HG02973 (cell line): ENCODE data around the gene C16orf78.

Experiments
- ATAC-seq: cut with Tn5 transposase; IDR thresholded peaks from one replicate; pipeline ENCODE4 v1.9.1; 2021; ENCODE audit warnings: moderate library complexity; ENCODE audit not compliant: unreplicated experiment

The C16orf78 gene

DNA sequence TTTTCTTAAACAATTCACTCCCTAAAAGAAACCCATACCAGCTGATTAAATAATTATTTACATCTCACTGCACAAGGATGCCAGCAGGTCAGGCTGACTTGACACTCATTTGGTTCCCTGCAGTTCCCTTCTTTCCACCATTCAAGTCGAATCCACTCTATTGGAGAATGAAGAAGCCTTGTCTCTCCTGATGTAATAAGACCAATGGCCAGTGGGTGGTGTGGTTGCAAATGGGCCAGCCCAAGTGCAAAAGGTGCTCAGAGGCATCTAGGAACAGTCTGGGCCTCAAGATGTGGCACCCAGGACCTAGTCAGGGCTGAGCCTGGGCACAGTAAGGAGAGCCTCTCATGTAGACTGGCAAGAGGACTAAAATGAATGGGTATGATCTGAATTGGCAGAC is 9.3 kb downstream of the C16orf78 start:
- ATAC-seq: no peak

DNA sequence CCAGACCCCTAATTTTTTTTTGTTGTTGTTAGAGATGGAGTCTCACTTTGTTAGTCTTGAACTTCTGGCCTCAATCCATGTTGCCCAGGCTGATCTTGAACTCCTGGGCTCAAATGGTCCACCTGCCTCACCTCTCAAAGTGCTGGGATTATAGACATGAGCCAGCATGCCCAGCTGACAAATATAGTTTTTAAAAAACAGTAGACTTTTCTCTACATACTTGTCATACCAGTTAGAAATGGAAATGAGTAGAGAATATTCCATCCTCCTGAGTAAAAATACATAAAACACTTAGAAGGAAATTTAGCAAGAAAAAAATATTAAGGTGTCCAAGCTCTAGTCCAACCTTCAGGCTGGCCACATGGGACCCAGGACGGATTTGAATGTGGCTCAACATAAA is 21.4 kb downstream of the C16orf78 start:
- no peak for ATAC-seq

DNA sequence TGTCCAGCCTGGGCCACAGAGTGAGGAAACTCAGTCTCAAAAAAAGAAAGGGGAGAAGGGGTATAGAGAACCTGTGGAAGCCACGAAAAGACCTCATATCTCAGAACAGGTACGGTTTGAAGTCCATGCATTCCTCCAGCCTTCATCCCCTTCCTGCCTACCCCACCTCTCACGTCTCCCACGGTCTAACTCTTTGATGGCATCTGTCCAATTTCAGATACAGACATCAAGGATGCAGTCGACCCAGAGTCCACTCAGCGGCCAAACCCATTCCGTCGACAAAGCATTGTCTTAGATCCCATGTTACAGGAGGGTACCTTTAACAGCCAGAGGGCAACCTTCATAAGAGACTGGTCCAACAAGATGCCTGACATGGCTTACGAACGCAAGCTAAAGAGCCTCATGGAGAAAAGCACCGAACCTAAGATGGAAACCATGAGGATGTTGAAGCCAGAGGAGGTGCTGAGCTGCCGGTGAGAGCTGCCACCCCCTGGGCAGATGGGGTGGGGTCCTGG is 22.7 kb downstream of the C16orf78 start:
- no peak for ATAC-seq

DNA sequence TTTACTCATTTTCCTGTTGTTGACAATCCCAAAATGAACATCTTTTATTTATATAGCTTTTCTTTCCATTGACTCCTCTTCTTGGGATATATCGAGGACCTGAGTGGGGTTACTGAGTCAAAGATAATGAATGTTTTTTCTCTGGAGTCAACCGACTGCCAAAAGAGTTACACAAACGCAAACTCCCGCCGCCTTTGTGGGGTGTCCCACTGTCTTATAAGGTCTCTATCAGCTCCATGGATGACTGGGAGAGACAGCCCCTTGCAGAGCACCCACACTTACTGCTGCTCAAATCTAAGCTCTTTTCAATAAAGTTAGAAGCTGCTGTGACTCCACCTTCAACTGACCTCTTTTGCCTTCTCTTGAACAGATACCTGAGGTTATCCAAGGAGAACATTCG is 25.2 kb downstream of the C16orf78 start:
- no peak for ATAC-seq

DNA sequence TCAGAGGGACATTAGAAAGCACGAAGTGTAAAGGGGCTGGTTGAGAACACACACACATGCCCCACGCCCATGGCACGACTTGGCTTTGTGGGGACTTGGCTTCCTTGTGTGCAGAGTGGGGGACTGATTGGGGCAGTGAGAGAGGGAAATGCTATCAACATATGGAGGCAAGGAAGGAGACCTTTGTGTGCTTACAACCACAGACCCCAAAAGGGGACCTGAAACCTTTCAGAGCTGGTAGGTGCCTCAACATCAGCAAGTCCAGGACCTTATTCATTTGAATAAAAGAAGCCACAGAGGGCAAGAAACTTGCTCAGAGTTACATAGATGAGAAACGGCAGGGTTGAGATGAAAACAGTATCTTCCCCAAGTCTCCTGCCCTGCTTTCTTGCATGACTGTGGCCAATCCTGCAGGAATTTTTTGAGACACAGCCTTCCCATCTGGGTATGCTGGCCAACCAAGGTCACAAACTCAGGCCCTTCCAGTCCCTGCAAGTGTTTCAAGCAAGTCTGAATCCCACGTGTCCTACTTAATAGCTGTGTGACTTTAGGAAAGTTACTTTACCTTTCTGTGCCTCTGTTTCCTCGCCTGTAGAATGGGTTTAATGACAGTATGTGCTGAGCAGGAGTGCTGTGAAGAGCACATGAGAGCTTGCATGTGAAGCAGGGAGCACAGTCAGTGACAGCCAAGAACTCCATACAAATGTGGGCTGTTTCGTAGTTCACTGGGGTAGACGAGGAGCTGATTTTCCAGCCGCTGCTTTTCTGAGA is 26.2 kb downstream of the C16orf78 start:
- ATAC-seq: peak; percentile 97

DNA sequence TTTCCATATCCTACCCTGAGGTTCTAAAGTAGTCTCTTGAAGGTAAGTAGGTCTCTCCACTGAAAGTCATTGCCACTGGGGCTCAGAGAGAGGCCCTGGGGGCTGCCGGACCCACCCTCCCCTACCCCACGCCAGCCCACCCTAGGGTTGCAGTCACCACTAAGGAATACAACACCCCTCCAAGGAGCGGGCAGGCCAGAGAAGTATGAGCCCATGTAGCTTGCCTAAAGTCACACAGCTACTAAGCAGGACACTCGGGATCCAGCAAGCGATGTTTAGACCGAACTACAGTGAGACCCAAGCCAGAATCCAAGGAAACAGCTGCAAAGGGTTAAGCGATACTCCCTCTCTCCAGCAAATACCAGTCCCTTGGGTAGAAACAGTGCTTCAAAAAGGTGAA is 27.0 kb downstream of the C16orf78 start:
- ATAC-seq: no peak

DNA sequence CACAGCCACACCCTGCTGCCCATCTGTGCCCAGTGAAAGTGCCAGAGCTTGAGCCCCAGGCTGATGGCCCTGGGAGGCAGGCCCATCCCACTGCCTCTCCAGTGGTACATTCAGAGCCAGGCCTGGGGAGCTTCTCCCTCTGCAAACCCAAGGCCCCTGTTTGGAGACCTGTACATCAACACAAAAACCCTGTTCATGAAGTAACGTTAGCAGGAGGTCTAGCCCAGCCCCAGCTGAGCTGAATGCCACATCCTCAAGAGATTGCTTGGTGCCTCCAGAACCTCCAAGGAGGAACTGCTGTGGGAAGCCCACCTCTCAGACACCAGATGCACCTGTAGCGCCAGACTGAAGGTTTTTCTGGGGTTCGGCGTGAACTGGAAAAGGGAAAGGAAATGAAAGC is 31.5 kb downstream of the C16orf78 start:
- ATAC-seq: no peak

DNA sequence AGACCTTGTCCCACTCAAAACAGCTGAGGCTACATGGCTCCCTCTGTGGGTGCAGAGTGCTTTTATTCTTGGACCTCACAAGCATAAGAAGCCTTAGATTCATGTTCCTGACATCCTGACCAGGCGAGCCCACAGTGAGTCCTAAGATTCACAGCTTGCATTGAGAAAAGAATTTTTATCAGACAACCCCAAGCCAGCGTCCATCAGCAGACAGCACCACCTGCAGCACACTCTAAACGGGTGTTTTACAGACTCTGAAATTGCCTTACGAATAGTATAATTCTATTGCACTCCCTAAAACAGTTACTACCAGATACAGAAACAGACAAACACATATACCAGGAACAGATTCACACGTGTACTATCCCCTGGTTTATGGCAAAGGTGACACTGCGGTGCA is 31.9 kb downstream of the C16orf78 start:
- ATAC-seq: no peak

DNA sequence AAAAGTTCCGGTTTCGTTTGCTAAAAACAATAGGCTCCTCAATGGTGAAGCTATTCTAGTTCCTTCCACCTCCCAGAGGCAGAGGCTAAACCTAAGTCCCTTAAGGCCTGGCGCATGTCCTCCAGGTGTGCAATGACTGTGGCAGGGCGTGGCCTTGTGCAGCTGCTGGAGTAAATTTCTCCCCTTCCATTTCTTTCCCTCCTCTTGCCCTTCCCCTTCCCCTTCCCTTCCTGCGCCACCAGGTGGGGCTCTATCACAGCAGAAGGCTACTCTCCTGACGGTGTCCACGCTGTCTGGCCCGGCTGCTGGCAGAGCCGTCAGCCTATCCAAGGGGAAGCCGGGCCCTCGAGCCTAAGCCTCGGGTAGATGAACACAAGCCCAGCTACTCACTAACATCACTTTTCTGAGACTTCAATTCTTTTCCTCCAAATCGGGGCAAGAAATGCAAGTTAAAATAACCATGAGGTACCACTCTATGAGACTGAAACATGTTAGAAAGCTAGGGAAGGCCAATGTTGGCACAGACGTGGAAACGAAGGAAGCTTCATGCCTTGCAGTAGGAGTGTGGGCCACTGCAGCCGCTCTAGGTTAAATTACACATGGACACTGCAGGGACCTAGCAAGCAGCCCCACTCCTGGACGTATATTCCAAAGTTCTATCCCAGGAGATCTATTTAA is 34.4 kb downstream of the C16orf78 start:
- ATAC-seq: peak; percentile 91

DNA sequence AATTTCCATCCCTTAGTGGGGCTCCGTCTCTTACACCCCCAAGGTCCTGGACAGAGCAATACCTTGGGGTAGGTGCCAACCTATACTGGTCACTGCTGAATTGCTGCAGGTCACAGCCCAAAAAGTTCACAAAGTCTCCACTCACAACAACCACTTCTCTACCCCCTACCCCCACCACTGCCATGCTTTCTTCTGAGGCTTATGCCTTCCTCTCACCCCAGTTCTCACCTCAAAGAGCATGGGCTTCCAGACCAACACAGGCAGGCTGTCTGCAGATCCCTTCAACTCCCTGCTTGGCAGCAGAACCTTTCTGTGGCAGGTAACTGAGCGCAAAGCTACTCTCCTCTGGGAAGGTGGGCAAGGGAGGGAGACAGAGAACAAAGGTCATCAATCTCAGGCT is 35.5 kb downstream of the C16orf78 start:
- no peak for ATAC-seq

DNA sequence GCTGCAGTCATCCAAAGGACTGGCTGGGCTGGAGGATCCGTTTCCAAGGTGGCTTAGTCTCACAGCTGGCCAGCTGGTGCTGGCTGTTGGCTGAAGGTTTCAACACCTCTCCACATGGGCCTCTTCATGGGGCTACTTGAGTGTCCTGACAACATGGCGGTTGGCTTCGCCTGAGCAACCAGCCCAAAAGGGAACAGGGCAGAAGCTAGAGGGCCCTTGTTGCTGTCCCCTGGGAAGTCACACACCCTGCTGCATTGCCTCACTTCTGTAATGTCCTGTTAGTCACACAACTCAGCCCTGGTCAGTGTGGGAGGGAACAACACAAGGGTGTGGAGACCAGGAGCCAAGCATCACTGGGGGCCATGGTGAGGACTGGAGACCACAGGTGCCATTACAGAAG is 36.6 kb downstream of the C16orf78 start:
- ATAC-seq: no peak

DNA sequence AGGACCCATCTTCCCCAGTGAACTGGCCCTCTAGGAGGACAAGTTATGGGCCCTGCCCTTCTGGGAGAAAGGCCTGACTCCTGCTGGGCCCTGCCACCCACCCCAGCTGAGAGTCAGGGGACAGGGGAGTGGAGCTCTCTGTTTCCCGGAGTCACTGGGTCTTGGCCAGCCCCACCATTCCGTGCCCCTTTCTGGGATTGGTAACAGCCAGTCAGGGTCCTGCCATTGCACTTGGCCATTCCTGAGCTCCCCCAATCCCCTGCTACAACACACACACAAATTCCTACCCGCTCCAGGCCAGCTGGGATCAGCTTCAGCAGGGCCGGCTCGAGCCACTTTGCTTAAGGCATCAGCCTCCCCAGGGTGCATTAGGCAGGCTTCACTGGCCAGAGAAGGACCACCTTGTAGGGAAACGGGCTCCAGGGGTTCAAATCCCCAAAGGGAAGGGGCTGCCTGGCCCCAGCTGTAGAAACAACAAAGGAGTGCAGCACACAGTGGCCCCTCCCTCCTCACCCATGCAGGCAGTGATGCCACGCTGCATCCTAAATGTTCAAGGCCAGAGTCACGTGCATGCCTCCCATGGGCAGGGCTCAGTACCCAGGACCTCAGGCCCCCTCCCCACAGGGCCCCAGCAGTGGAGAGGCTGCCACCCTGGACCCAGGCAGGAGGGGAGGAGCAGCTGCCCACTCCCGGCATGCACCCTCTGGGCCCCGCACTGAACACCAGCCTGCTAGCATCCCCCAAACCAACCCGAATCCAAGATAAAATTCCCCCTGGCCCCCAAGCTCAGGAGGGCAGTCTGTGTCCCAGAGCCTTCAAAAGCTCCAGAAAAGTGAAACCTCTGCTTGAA is 37.7 kb downstream of the C16orf78 start:
- ATAC-seq: no peak

DNA sequence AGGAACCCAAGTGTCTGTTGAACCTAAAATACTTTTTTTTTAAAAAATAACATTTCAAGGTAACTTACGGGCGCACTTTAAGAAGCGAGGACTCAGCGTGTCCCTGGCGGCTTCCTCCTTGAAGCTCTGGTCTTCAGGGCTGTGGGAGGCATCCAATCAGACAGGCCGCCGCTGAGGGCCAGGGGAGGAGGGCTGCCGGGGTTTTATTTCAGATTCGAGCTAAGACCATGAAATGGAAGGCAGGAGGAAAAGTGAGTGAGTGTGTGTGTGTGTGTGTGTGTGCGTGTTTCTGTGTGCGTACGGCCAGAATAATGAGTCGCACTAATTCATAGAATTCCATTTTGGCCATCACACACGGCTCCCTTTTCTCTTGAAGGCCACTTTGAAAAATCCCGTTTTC is 41.1 kb downstream of the C16orf78 start:
- ATAC-seq: no peak

DNA sequence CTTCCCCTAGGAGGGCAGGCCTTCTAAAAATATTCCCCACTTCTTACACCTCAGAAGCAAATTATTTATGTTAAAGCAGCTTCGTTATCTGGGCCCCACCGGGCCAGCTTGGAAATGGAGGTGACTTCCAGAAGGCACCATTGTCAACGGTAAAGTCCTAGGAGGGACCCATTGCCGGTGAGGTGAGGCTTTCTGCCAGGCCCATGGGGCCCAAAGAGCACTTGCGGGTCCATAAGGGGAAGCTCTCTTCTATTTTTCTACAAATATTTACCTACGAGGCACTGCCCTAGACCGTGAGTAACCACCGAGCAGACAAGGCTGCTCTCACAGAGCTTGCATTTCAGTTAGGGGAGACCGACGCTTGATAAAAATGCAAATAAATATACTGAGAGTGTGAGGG is 41.5 kb downstream of the C16orf78 start:
- no peak for ATAC-seq

DNA sequence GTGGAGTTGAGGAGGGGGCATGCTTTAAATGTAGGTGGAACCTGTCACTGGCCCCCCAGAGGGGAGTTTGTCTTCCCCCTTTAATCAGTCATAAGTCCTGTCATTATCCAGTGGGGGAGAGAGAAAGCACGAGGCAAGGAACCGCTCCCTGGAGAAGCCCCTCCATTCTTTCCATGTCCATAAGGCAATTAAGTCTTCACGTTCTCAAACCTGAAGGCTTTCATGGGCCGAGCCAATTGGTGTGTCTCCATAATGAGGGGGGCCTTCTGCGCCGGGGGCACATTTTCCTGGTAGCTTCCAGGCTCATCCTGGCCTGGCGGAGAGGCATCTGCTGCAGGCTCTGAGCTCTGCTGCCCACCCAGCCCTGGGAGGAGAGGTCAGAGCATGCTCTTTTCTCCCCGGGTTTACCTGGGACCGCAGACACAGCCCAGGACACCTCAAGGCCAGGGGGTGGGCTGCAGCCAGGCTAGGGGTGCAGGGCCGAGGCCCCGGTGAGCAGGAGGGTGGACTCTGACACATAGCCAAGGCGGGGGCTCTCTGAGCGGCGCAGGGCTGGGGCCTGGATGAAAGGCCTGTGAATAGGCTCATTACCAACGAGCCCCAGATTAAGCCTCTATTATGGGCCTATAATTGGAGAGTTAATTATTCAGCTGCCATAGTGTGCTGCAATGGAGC is 42.5 kb downstream of the C16orf78 start:
- no peak for ATAC-seq

DNA sequence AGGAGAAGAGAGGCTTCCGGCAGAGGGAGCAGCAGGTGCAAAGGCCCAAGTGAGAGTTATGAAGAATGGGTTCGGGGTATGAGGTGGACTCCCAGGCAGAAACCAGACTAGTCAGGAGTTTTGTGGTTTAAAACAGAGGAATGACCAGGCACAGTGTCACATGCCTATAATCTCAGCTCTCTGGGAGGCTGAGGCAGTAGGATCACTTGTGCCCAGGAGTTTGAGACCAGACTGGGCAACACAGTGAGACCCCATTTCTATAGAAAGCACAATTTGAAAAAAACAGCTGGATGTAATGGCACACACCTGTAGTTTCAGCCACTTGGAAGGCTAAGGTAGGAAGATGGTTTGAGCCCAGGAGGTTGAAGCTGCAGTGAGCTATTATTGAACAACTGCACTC is 43.8 kb downstream of the C16orf78 start:
- ATAC-seq: no peak

DNA sequence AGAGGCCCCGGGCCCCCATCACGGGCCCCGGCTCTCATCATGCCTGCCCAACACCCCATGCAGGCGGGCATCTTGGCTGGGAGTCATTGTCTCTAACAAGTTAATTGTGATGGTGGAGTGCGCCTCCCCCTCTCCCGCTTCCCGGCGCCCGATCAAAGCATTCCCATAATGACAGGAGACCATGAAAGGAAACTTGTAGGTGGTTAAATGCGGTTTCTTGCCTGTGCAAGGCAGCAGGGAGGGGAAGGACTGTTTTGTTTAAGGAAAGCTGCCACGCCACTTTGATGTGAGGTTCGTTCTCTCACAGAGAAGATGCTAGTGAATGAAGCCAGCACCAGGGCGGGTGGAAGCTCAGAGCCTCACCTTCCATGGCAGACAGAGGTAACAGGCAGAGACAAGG is 45.4 kb downstream of the C16orf78 start:
- no peak for ATAC-seq

DNA sequence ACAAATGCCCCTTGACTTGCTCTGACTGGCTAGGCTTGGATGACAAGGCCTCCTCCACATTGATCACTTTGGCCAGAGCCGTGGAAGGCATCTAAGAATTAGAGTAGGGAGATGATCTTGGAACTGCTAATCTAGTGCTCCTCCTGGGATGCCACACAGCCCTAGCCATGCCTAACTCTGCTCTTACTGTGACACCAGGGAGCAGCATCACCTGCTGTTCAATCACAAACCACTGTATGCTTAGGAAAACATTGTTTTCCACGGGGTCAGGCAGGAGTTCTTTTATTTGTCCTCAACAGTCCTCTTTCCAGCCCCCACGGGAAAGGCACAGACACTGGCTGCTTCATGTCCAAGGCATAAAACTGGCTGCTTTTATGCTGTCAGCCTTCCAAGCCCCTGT is 46.3 kb downstream of the C16orf78 start:
- no peak for ATAC-seq

DNA sequence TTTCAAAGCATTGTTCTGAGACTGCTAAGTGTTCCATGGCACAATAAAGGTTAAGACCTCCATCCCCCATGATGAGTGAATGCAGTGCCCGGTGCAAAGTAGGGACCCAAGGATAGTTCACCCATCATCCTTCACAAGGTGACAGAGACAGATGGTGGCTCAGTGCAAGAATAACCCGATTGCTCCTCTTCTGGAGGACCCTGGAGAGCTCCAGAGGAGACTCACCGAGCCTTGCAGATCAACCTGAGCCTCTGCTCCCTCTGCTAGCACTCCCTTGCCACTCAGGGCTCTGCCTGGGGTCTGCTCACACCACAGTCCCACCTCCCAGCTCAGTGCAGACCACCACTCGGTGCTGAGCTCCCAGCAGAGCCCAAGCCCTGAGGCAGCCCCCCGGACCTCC is 49.3 kb downstream of the C16orf78 start:
- ATAC-seq: no peak

DNA sequence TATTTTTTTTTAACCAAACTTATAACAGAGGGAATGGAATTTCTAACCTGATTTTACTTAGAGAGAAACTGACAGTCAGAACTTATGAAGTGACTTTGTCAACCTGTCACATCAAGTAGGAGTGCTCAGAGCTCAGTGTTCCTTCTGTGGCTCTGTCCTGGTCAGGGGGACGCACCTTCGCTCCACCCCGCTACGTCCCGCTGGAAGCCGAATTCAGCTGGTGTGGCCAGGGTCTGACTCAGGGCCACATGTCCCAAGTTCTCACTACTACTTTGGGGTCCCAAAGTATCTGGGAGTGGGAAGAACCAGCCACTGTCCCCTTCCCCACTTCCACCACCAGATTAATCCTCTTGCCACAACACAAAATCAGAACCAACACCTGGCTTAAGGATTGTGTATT is 51.4 kb downstream of the C16orf78 start:
- no peak for ATAC-seq

DNA sequence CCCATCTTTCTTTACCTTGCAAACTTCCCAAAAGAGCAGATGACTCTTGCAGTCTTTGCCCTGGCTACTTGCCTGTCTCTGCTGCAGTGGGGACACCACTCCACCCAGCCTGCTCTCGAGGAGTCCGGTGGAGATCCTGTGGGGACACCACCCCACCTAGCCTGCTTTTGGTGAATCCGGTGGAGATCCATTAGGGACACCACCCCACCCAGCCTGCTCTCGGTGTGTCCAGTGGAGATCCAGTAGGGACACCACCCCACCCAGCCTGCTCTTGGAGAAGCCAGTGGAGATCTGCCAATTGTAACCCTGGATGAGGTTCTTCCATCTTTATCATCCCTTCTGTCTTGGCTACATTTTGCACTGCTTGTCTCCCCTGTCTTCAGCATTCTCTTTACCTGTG is 54.2 kb downstream of the C16orf78 start:
- ATAC-seq: no peak
